GM23338 (cell line): ENCODE data around the gene RHOB. TPM values are rescaled to one million over a fixed set of nuclear protein-coding genes. Genes with fewer than 3 reads are reported as not detected.

Experiments
- ATAC-seq: fragments of 200-7000 bp; cut with Tn5 transposase; 3 replicates; pipeline ENCODE4 v1.9.1; 2020
- DNase-seq: peaks from one replicate; pipeline ENCODE4 v3.0.0-alpha.2; 2015; ENCODE audit warnings: low spot score
- H2AFZ ChIP-seq: fragments of 200-600 bp; sonication (generic); 2 replicates; pipeline ENCODE4 v1.8.0; 2016; ENCODE audit warnings: antibody characterized with exemption, mild to moderate bottlenecking, moderate library complexity
- H3F3A ChIP-seq: fragments of 200-600 bp; sonication (generic); replicated peaks from 2 replicates; pipeline ENCODE4 v1.8.0; 2017; ENCODE audit warnings: antibody characterized with exemption, mixed run types, low read depth
- H3K27ac ChIP-seq: fragments of 200-600 bp; sonication (generic); 2 replicates; pipeline ENCODE4 v1.6.1; 2016; ENCODE audit warnings: low read depth
- H3K27me3 ChIP-seq: fragments of 200-600 bp; sonication (generic); 2 replicates; pipeline ENCODE4 v1.8.0; 2016; ENCODE audit warnings: mild to moderate bottlenecking, mixed run types, moderate library complexity; ENCODE audit not compliant: insufficient read depth
- H3K36me3 ChIP-seq: fragments of 200-600 bp; sonication (generic); 2 replicates; pipeline ENCODE4 v1.8.0; 2016; ENCODE audit warnings: mild to moderate bottlenecking; ENCODE audit not compliant: insufficient read depth
- H3K4me1 ChIP-seq: fragments of 200-600 bp; sonication (generic); 2 replicates; pipeline ENCODE4 v1.8.0; 2016; ENCODE audit warnings: mild to moderate bottlenecking, moderate library complexity; ENCODE audit not compliant: insufficient read depth
- H3K4me2 ChIP-seq: fragments of 200-600 bp; sonication (generic); 2 replicates; pipeline ENCODE4 v1.7.1; 2017; ENCODE audit warnings: mixed run types
- H3K4me3 ChIP-seq: fragments of 200-600 bp; sonication (generic); 2 replicates; pipeline ENCODE4 v1.6.1; 2016; ENCODE audit warnings: mixed run types
- H3K79me2 ChIP-seq: fragments of 200-600 bp; sonication (generic); replicated peaks from 2 replicates; pipeline ENCODE4 v1.8.0; 2017; ENCODE audit warnings: mild to moderate bottlenecking; ENCODE audit not compliant: insufficient read depth
- H3K9me2 ChIP-seq: fragments of 200-600 bp; sonication (generic); 2 replicates; pipeline ENCODE4 v1.8.0; 2017; ENCODE audit not compliant: insufficient read depth
- H4K20me1 ChIP-seq: fragments of 200-600 bp; sonication (generic); replicated peaks from 2 replicates; pipeline ENCODE4 v1.8.0; 2017; ENCODE audit warnings: mild to moderate bottlenecking; ENCODE audit not compliant: insufficient read depth
- H3K27ac Mint-ChIP-seq: 2 replicates; pipeline ENCODE4 v1.8.0; 2020; ENCODE audit warnings: inconsistent platforms, mild to moderate bottlenecking, moderate library complexity, mixed read lengths
- H3K27me3 Mint-ChIP-seq: 3 replicates; pipeline ENCODE4 v1.8.0; 2022; ENCODE audit warnings: low read depth, mild to moderate bottlenecking, moderate library complexity, mixed read lengths, inconsistent platforms; ENCODE audit not compliant: insufficient read depth, poor library complexity
- H3K36me3 Mint-ChIP-seq: 3 replicates; pipeline ENCODE4 v1.8.0; 2021; ENCODE audit warnings: low read depth, mild to moderate bottlenecking, inconsistent platforms, moderate library complexity, mixed read lengths
- H3K4me1 Mint-ChIP-seq: 3 replicates; pipeline ENCODE4 v1.8.0; 2020; ENCODE audit warnings: mild to moderate bottlenecking, inconsistent platforms, mixed read lengths
- H3K4me3 Mint-ChIP-seq: 3 replicates; pipeline ENCODE4 v1.8.0; 2021; ENCODE audit warnings: moderate library complexity, mild to moderate bottlenecking, inconsistent platforms, mixed read lengths
- H3K9me3 Mint-ChIP-seq: 3 replicates; pipeline ENCODE4 v1.8.0; 2020; ENCODE audit warnings: moderate library complexity, mild to moderate bottlenecking, inconsistent platforms, mixed read lengths
- CREB1 ChIP-seq: fragments of 250-450 bp; sonication (Bioruptor Pico); IDR thresholded peaks from 2 replicates; pipeline ENCODE4 v1.5.0; 2020; ENCODE audit warnings: low read depth, mild to moderate bottlenecking, moderate library complexity
- CTCF ChIP-seq, 2 experiments: fragments of 200-600 bp in 1 of 2; sonication (generic) in 1 of 2; conservative IDR thresholded peaks; 2 replicates each; pipeline versions ENCODE4 v1.5.1 to v1.6.1; 2016 to 2017; ENCODE audit warnings: antibody characterized with exemption in 2 of 2, low read depth in 2 of 2, mild to moderate bottlenecking in 2 of 2, moderate library complexity in 1 of 2
- EZH2 ChIP-seq: fragments of 200-600 bp; sonication (generic); IDR thresholded peaks from one replicate; pipeline ENCODE4 v1.8.0; 2017; ENCODE audit warnings: antibody characterized with exemption, mild to moderate bottlenecking, low read depth; ENCODE audit not compliant: unreplicated experiment
- JUNB ChIP-seq: IDR thresholded peaks from one replicate; pipeline ENCODE4 v1.6.1; 2016; ENCODE audit warnings: antibody characterized with exemption; ENCODE audit not compliant: unreplicated experiment
- REST ChIP-seq: IDR thresholded peaks from one replicate; pipeline ENCODE4 v1.6.1; 2018; ENCODE audit warnings: antibody characterized with exemption; ENCODE audit not compliant: unreplicated experiment
- ZNF114 ChIP-seq: fragments of 250-450 bp; sonication (Bioruptor Pico); IDR thresholded peaks from 2 replicates; pipeline ENCODE4 v1.5.0; 2020; ENCODE audit warnings: mild to moderate bottlenecking, moderate library complexity
- ZNF331 ChIP-seq: fragments of 250-450 bp; sonication (Bioruptor Pico); IDR thresholded peaks from 2 replicates; pipeline ENCODE4 v1.5.0; 2020; ENCODE audit warnings: low read depth, mild to moderate bottlenecking, moderate library complexity
- ZNF462 ChIP-seq: fragments of 250-450 bp; sonication (Bioruptor Pico); IDR thresholded peaks from 2 replicates; pipeline ENCODE4 v1.5.0; 2020; ENCODE audit warnings: mild to moderate bottlenecking, moderate library complexity
- polyA plus RNA-seq: library from polyadenylated mRNA; unstranded; fragments of >200 nt; fragmentation: Nextera tagmentation; extraction: Ambion mirVana; gene quantifications from 2 replicates; pipeline ENCODE4 v1.2.1, GENCODE V29; 2016
- total RNA-seq: library from RNA; depleted of rRNA; stranded (reverse); fragments of >200 nt; shearing (Covaris generic); gene quantifications from 2 replicates; pipeline ENCODE4 v1.2.3, GENCODE V29; 2014

RHOB gene
- total and polyA plus RNA-seq, 2 experiments from 2014 or later = 6.6 to 26.9 TPM

GRCh38 chr2:20481798-20482405 lies 35.0 kb downstream of the RHOB start (continued):
- TF ChIP-seq REST (no peak), EZH2 (no peak)

- Histone ChIP-seq H3K9me2 (no peaks in the 10 kb centered on the region), H3F3A (no peaks in the 10 kb centered on the region), H3K79me2 (no peaks in the 10 kb centered on the region), H3K4me3 (no peak overlapping the region), H4K20me1 (no peaks in the 10 kb centered on the region), H2AFZ (no peak overlapping the region), H3K36me3 (no peaks in the 10 kb centered on the region), H3K4me1 (peaks cover 9% of the 10 kb centered on the region), H3K4me2 (no peak overlapping the region), H3K27me3 (no peaks in the 10 kb centered on the region), H3K27ac (no peak overlapping the region)
- TF ChIP-seq CTCF (conservative IDR thresholded peaks at IDR 0.05; ENCODE audit: low read depth in 2 of 2) (no peak), ZNF331 (CRISPR knock-in tag) (no peak), ZNF462 (CRISPR knock-in tag) (no peak), JUNB (no peak), EZH2 (no peak), ZNF114 (CRISPR knock-in tag) (no peak), CREB1 (CRISPR knock-in tag) (no peak)
- ATAC-seq (no peak), DNase-seq (no peak)
- H3K9me3 Mint-ChIP-seq = no peaks in the 10 kb centered on the region
- H3K27me3 Mint-ChIP-seq = peaks cover 8% of the 10 kb centered on the region
- H3K36me3 Mint-ChIP-seq = no peaks in the 10 kb centered on the region
- no peak overlapping the region for H3K27ac Mint-ChIP-seq
- peaks cover 9% of the 10 kb centered on the region for H3K4me1 Mint-ChIP-seq
- no peak overlapping the region for H3K4me3 Mint-ChIP-seq
Measured at GRCh38 chr2:20482725-20483124, 35.9 kb downstream of the RHOB start.
